ENCODE measurements around the gene SCCPDH.

SCCPDH gene, protein sequence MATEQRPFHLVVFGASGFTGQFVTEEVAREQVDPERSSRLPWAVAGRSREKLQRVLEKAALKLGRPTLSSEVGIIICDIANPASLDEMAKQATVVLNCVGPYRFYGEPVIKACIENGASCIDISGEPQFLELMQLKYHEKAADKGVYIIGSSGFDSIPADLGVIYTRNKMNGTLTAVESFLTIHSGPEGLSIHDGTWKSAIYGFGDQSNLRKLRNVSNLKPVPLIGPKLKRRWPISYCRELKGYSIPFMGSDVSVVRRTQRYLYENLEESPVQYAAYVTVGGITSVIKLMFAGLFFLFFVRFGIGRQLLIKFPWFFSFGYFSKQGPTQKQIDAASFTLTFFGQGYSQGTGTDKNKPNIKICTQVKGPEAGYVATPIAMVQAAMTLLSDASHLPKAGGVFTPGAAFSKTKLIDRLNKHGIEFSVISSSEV

DNA sequence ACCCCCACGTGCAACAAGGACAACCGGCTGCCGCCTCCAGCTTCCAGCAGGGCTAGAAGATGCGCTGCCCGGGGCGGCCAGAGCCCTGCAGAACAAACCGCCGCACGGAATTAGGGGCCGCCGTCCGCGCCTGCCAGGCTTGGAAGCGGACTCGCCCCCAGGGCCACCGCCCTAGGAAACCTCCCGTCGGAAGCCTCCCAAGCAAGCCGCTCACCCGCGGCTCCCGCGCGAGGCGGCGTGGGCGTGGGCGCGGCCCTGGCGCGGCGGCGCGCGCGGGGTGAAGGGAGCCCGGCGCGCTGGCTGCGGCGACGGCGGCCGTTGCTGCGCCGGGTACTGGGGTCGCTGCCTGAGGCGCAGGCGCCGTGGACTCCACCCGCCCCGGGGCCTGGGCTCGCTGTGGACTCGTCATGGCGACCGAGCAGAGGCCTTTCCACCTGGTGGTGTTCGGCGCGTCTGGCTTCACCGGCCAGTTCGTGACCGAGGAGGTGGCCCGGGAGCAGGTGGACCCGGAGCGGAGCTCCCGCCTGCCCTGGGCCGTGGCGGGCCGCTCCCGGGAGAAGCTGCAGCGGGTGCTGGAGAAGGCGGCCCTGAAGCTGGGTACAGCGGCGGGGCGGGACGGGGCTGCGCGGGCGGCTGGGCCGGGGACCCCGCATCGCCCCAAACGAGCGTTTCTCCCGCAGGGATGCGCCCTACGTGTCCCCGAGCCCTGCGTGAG, at the start of gene SCCPDH:
TSS of gene SCCPDH (plus strand) at position 394 of the 715 bp plus-strand sequence. CDS start at position 408, 14 bp downstream.
- peak; percentile 77 for DNase-seq

DNA sequence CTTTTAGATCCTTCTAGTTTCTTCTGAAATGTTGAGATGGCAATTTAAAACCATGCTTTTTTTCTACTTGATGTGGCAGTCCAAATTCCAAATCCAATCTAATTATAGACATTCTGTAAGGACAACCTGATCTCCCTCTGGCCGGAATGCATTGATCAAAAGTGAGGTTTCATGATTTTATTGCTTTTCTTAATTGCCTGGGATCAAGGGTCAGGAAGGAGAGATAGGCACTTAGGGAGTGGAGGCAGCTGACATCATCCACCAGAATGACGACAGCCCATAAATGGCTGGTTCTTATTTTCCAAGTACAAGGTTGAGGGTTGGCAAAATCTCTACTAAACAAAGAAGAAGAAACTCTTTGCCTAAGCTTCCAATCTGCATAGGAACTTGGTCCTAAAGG, 46.4 kb upstream of the SCCPDH start:
- no peak for DNase-seq

DNA sequence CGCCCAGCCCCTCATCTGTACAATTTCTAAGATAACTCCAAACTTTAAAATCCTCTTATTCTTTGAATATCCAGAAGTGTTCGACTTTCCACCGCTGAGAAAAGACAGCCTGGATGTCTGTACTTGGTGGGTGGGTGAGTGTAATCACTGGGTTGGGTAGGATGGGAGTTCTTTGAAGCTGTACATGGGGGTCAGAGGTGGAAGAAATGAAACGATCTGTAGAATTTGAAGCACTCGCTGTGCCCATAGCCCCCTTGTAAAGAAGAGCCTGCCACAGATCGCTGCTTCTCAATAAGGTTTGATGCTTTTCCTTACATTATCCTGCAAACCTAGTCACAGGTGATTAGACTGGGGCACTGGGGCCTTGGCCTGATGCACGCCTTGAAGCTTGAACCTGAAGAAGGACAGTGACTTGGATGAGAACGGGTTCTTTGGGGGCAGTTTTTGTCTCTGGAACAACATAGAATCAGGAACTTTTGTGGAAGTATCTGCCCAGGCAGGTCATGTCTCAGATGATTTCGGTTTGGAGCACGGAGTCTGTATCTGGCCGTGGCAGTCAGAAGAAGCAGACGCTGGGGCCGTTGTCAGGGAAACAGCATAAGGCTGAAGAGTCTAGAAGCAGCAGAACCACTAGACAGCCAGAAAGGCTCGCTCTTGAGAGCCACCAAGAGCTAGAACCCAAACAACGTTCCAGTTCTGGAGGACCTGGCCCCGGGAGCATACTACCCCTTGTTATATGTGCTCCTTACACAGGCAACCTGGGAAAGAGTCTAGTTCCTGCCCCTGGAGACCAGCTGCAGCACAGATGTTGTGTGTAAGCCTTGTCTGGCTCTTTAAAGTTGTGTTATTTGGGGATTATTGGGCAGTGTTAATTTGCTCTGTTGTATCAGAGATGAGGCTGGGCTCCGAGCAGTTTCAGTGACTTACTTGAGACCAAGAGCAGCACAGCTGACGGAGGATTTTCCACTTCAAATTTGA, 45.1 kb upstream of the SCCPDH start:
- DNase-seq: no peak

DNA sequence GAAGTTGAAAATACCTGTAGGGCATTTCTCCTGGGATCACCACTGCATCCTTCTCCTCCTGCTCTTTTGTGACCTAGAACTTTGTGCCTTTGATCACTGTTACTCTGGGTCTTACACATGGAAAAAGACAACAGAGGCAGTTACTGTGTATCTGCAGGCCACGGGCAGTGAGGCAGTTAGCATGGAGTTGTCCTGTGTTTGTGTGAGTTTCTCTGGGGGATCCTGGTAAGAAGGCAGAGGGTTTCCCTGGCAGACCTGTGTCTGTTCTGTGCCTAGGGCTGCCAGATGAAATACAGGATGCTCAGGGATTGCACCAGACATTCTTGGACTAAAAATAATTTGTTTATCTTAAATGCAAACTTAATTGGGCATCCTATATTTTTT, 44.4 kb upstream of the SCCPDH start:
- DNase-seq: no peak

DNA sequence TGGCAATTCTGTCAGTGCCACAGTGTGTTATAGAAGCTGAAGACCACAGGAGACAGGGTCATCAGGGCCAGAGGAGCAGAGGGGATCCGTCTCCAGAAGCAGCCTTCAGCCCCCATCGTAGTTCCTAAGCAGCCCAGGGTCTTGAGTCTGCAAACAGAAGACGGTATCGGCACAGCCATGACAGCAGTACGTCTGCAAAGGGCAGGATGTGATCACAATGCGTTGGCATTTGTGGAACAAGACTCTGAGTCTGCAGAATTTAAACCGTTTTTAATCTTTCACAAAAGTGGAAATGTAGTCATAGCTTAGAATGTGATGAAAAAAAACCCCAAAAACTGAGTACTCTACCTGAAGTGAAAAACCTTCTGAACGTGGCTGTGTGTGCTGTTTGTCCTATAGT, 44.0 kb upstream of the SCCPDH start:
- DNase-seq: no peak

DNA sequence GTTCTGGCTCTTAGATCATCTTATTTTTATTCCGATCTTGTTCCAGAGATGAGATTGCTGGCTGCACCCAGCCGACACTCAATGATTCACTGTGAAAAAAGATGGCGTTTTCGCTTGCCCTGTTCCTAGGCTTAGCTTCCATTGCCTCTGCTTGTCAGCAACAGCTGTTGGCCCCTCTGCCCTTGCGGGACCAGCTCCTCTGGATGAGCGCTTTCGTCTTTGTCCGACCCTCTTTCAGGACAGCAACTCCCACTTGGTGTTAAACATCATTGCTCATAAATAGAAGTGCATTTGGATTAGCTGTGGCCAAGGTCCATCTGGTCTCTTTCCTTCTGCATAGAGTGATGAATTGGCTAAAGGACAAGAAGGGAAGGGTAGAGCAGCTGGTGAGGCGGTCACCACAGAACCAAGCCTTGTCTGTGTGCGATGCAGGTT, 43.5 kb upstream of the SCCPDH start:
- DNase-seq: no peak

DNA sequence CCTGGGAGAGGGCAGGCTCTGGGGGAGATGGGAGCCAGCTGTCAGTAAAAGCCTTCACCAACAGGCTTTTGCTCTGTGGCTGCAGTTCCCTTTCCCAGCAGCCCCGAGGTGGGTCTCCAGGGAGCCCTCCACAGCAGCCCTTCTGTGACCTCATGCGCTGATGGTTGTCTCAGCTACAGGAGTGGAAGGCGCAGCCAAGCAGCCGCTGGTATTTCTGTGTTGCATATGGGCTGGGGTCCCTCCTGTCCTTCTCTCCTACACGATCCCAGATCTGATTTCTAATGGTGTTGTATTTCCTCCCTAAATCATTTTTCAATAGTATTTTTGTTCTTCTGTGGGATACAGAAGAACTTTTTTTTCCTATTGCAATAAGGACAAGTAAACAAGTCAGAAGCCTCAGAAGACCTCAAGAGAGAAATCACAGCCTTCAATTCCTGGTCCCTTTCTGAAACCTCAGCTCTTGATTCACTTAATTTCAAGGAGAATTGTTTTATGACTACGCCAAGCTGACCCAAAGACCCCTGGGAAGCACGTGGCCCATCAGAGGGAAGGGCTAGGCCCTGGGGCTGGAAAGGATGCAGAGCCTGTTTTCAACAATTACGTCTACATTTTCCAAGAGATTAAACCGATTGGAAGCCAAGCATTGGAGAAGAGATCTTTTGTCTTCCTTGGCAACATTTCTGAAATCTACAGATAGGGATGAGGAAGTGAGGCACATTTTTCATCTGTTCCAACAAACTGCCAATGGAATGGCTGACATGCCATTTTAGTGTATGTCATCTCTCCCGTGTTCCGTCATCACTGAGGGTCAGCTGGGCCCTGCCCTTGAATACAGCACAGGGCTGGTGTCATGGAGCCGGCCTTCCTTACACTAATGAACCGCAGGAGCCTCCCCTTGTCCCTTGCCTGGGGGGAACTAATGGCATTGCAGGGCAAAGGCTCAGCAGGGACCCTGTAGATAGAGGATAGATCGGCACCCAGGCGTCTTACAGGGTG, 42.0 kb upstream of the SCCPDH start:
- DNase-seq: no peak

DNA sequence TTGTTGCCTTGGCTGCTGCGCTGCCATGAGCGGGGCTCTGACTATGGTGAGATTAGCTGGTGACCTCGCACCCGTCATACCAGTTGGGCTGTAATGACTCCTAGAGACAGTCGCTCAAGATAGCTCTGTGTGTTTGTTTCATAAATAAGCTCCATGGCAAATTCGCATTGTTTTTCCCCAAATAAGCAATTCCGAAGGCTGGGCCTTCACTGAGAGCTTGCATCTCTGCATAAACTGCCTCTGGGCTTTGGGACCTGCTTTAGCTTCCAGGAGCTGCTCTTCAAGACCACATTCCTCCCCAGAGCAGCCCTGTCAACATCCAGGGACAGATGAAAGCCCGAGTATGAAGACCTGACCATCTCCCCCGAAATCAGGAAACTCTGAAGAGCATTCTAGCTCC, 40.7 kb upstream of the SCCPDH start:
- DNase-seq: no peak

DNA sequence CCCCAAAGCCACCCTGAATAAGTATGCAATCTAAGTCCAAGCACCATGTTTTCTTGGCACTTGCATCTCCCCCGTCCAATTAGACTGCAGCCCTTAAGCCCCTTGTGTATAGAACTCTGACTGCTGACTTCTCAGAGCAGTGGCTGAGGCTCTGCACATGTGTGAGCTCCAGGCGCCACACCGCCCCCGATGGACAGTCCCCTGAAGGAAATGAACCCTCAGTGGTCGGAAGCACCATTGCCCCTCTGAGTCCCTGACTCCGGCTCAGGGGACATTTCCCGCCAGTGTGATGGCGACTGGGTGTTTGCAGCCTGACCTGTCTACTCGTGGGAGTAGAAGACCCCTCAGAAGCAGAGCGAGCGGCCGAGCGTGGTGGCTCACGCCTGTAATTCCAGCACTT, 37.2 kb upstream of the SCCPDH start:
- DNase-seq: no peak

DNA sequence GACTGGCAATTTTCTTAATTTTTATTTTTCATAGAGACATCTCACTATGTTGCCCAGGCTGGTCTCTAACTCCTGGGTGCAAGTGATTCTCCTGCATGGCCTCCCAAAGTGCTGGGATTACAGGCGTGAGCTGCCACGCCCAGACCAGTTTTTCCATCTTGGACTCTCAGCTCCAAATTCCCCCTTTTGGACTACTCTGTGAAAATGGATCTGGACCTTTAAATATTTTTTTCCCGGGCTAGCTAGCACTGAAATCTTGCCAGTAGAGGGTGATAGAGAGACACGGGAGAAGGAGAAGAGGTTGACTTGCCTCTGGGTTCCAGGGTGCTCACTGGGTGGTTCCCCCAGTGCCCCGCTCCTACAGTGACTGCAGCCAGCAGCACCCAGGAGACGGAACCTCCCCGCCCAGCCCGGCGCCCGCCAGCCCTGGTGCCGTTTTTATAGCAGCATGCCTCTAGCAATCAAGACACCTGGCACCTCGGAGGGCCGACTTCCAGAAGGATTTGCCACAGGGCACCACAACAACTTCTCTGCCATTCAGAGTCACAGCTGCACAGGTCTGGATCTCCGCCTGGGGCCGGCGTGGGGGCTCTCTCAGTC, 34.7 kb upstream of the SCCPDH start:
- peak; percentile 83 for DNase-seq

DNA sequence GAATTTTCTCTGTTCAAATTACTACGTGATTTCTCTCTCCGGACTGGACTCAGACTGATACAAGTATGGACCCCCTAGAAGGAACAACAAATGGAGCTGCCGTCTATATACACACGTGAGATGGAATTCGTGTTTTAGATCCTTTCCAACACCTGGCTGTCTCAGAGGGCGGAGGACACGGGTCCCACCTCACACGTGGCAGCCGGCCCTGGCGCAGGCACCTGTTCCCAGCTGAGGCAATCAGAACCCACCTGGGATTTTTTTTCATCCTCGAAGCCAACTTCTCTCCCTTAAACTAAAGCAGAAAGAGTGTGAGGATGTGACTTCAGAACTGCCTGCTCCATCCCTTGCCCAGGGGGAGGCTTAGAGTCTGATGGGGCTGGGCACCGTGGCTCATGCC, 34.1 kb upstream of the SCCPDH start:
- DNase-seq: no peak

DNA sequence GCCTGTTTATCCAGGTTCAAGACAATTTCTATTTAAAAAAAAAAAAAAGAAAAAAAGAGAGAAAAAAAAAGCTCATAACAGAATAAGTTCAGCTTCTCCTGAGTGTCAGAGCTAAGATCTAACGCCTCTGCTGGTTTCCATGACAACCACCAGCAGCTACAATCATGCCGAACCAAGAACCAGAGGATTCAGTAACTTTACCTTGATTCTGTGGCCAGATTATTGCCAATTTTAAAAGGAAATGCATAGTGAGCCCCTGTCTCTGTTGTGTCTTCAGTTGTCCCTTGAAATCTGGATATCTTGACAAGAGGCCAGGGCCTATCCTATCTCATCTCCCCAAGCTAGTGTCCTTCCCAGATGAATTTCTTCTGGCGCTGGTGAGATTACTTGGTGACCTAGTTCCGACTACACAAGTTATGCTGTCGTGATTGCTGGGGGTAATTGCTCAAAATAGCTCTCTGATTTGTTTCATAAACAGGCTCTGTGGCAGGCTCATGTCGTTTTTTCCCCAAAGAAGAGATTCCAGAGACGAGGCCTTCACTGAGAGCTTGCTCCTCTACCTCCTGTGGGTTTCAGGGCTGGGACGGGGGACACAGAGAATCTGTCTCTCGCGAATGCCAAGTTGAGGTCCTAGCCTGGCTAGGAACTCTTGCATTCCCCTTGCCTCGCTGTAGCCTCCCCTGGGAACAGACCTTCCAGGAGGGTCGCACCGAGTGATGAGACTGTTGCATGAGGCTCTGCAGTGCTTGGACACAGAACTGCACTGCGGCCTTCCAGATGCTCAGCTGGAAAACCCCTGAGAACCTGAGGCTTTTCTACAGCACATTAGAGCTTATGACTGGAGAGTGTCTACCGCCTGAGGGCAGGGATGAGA, 32.4 kb upstream of the SCCPDH start:
- no peak for DNase-seq

DNA sequence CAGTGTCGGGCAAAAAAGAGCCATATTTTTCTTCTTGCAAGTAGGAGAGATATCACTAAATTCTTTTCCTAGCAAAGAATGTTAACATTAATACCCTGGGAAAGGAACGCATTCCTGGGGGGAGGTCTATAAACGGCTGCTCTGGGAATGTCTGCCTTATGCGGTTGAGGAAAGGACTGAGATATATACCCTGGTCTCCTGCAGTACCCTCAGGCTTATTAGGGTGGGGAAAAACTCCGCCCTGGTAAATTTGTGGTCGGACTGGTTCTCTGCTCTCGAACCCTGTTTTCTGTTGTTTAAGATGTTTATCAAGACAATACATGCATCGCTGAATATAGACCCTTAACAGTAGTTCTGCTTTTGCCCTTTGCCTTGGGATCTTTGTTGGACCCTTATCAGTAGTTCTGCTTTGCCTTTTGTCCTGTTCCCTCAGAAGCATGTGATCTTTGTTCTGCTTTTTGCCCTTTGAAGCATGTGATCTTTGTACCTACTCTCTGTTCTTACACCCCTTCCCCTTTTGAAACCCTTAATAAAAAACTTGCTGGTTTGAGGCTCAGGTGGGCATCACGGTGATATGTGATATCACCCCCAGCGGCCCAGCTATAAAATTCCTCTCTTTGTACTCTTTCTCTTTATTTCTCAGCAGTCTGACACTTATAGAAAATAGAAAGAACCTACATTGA, 29.9 kb upstream of the SCCPDH start:
- DNase-seq: peak; percentile 24

DNA sequence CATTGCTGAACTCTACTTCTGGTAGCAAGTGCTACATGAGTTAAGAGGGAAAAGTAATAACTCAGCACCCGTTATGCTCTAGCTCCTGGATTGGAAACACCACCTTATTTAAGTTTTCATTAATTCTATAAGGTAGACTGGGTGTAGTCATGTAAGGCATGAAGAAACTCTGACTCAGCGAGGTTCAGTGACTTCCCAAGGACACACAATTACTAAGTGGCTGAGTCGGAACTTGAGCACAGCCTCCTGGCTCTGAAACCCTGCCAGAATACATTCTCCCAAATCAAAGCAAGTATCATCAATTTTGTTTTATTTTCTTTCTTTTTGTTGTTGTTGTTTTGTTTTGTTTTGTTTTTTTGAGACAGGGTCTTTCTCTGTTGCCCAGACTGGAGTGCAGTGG, 29.1 kb upstream of the SCCPDH start:
- DNase-seq: no peak

DNA sequence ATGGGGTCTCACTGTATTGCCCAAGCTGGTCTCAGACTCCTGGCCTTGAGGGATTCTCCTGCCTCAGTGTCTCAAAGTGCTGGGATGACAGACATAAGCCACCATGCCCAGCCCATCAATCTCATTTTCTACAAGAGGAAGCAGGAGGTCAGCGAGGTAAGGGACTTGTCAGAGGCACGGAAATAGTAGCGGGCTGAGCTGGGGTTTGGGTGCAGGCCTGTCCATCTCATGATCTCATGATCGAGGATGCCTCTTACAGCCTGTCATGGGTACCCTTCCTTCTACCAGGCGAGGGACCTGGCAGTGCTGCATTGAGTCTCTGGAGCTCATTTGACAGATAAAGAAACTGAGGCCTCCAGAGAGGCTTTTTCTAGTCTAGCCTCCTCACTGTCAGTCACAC, 28.5 kb upstream of the SCCPDH start:
- no peak for DNase-seq

DNA sequence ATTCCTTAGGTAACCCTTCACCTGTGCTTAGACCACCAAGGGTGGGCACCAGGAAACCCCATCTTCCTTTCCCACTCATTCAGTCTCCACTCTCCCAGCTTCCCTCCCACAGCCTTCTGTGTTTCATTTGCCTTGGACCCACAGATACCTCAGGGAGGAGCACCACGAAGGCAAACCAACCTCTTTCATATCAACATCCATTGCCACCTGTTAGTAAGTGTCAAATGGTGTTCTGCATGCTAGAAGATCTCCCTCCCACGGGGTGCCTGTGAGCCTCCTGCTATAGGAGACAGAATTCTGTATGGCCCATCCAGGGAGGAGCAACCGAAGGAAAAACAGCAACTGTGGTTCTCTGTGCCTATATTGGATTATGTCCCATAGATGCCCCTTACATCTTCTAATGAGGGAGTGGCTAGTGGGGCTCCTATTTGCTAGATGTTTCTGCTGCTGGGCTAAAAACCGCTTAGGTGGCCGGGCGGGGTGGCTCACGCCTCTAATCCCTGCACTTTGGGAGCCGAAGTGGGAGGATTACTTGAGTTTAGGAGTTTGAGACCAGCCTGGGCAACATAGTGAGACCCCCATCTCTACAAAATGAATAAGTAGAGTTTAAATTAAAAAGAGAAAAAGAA, 25.6 kb upstream of the SCCPDH start:
- no peak for DNase-seq

DNA sequence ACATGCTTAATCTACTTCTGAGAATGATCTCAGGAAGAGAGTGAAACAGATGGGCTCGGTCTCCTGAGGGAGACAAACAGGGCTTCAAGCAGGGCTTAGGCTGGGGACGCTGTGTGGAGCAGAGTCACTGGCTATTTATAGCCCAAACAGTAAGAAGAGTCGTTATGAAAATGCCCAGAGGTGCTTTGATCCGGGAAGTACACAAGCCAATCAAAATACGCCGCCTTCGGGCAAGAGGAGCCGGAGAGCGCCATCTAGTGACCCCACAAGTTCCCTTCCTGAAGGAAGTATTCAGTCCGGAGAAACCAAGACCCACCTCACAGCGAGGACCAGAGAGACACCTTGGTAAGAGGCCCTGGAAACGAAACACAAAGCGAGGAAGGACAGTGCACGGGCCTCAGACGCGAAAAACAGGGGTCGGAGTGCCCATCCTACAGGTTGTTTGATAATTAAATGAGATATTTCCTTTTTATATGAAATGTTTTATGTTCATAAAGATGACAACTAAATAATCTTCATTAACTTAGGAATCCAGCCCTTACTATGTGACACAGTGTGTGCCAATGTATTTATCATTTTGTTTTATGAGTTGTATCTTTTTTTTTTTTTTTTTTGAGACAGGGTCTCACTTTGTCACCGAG, 25.0 kb upstream of the SCCPDH start:
- DNase-seq: peak; percentile 92

DNA sequence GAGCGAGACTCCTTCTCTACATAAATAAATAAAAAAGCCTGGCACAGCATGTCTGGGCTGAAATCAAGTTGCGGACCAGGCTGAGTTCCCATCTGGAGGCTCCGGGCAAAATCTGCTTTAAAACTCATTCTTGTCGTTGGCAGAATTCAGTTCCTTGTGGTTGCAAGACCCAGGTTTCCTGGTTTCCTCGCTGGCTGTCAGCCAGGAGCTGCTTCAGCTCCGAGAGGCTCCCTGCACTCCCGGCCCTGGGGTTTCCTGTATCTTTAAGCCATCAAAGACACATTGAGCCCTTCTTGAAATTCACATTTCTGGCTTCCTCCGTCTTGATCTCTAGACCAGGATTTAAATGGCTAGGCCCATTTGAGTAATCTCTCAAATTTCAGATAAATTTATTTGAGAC, 20.6 kb upstream of the SCCPDH start:
- DNase-seq: no peak

DNA sequence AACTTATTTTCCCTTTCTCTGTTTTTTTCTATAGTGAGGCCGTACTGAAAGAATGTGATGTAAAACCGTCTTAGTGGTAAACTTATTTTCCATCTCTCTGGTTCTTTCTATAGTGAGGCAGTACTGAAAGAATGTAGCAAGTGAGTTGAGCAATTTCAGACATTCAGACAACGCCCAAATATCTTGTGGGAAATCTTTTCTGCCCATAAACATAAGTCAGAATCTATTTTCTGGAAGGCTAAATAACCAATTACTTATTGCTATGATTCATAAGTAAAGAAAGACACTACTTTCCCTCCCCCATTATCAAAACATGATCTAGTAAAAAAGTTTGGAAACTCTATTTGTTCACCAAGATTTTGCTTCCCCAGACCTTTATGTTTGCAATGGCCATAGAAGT, 18.8 kb upstream of the SCCPDH start:
- DNase-seq: no peak

Measured in hematopoietic multipotent progenitor cell treated with erythropoietin and hydrocortisone succinate and interleukin-3 and kit ligand, for 8 days (in vitro differentiated cells).